H1 (cell line): ENCODE data around the gene HMOX2. TPM values are rescaled to one million over a fixed set of nuclear protein-coding genes. Genes with fewer than 3 reads are reported as not detected.

Source experiments
- ATF3 ChIP-seq: IDR thresholded peaks from 2 replicates; pipeline ENCODE4 v1.6.1; 2011; ENCODE audit warnings: low read depth, mild to moderate bottlenecking, low read length; ENCODE audit not compliant: insufficient read depth
- BRCA1 ChIP-seq: IDR thresholded peaks from 2 replicates; pipeline ENCODE4 v1.6.1; 2012; ENCODE audit warnings: low read depth, low read length, improper control_type of control experiment
- CTCF ChIP-seq, 3 experiments: IDR thresholded peaks; 1 replicate in 2 of 3; 2 replicates in 1 of 3; pipeline versions ENCODE4 v1.5.1 to v1.6.1; 2011; ENCODE audit warnings: low read length in 3 of 3, mild to moderate bottlenecking in 3 of 3, inconsistent platforms in 2 of 3, low read depth in 1 of 3, moderate library complexity in 1 of 3; ENCODE audit not compliant: insufficient read depth in 1 of 3; ENCODE audit errors: control extremely low read depth in 1 of 3
- E2F6 ChIP-seq: IDR thresholded peaks from 2 replicates; pipeline ENCODE4 v1.6.1; 2012; ENCODE audit warnings: inconsistent platforms
- FOSL1 ChIP-seq: IDR thresholded peaks from 2 replicates; pipeline ENCODE4 v1.6.1; 2011; ENCODE audit warnings: mild to moderate bottlenecking, low read depth, low read length, moderate library complexity; ENCODE audit not compliant: insufficient read depth
- GABPA ChIP-seq: IDR thresholded peaks from 2 replicates; pipeline ENCODE4 v1.6.1; 2011; ENCODE audit warnings: mild to moderate bottlenecking, low read length, moderate library complexity, borderline replicate concordance; ENCODE audit not compliant: insufficient read depth
- KDM4A ChIP-seq: IDR thresholded peaks from one replicate; pipeline ENCODE4 v1.7.1; 2012; ENCODE audit warnings: low read depth, mild to moderate bottlenecking, moderate library complexity, low read length, inconsistent platforms; ENCODE audit not compliant: severe bottlenecking
- KDM5A ChIP-seq: fragments of 200-600 bp; IDR thresholded peaks from 2 replicates; pipeline ENCODE4 v1.7.1; 2012; ENCODE audit warnings: mild to moderate bottlenecking, low read length, inconsistent platforms, mixed read lengths
- NRF1 ChIP-seq: IDR thresholded peaks from 2 replicates; pipeline ENCODE4 v1.6.1; 2011; ENCODE audit warnings: mild to moderate bottlenecking, low read depth, low read length, improper control_type of control experiment
- RAD21 ChIP-seq, 2 experiments: IDR thresholded peaks in 1 of 2; conservative IDR thresholded peaks in 1 of 2; 2 replicates each; pipeline ENCODE4 v1.6.1; 2011; ENCODE audit warnings: low read depth in 2 of 2, low read length in 2 of 2, improper control_type of control experiment in 1 of 2, inconsistent platforms in 1 of 2, mild to moderate bottlenecking in 1 of 2, moderate library complexity in 1 of 2
- RBBP5 ChIP-seq: IDR thresholded peaks from 2 replicates; pipeline ENCODE4 v1.7.1; 2012; ENCODE audit warnings: low read depth, mild to moderate bottlenecking, inconsistent platforms, low read length, moderate library complexity, borderline replicate concordance
- RFX5 ChIP-seq: IDR thresholded peaks from 2 replicates; pipeline ENCODE4 v1.6.1; 2011; ENCODE audit warnings: low read depth, low read length, improper control_type of control experiment, borderline replicate concordance
- SAP30 ChIP-seq: fragments of 300-600 bp; sonication (generic); IDR thresholded peaks from 2 replicates; pipeline ENCODE4 v1.7.1; 2012; ENCODE audit warnings: low read length, moderate library complexity, mild to moderate bottlenecking, inconsistent platforms; ENCODE audit not compliant: insufficient read depth, insufficient replicate concordance
- SP2 ChIP-seq: IDR thresholded peaks from 2 replicates; pipeline ENCODE4 v1.6.1; 2012; ENCODE audit warnings: mild to moderate bottlenecking, low read length, inconsistent platforms
- SP4 ChIP-seq: IDR thresholded peaks from 2 replicates; pipeline ENCODE4 v1.6.1; 2012; ENCODE audit warnings: low read length, inconsistent platforms
- TBP ChIP-seq: IDR thresholded peaks from 2 replicates; pipeline ENCODE4 v1.6.1; 2011; ENCODE audit warnings: low read depth, low read length, improper control_type of control experiment
- TEAD4 ChIP-seq: IDR thresholded peaks from 2 replicates; pipeline ENCODE4 v1.6.1; 2012; ENCODE audit warnings: low read depth, low read length, inconsistent platforms, mixed read lengths
- ZNF274 ChIP-seq: IDR thresholded peaks from 2 replicates; pipeline ENCODE4 v1.7.0; 2012; ENCODE audit warnings: low read length, borderline replicate concordance; ENCODE audit errors: extremely low read depth
- polyA plus RNA-seq, 7 experiments: library from polyadenylated mRNA; depleted of rRNA in 3 of 7; stranded (reverse) in 5 of 7; unstranded in 2 of 7; fragments of >200 nt in 5 of 7; fragments of 200-250 nt in 2 of 7; gene quantifications; 1 replicate in 5 of 7; 2 replicates in 1 of 7; 4 replicates in 1 of 7; pipeline versions ENCODE4 v1.2.1 to v1.2.3, GENCODE V29; 2011 to 2013; ENCODE audit warnings: missing spikeins in 2 of 7, mixed read lengths in 2 of 7
- total RNA-seq: library from RNA; stranded (reverse); fragmentation: NEBNext Ultra II Directional; extraction: Animal tissue kit (Norgen Biotek cat#: 25700); gene quantifications from 2 replicates; pipeline ENCODE4 v1.2.1, GENCODE V29; 2021

The HMOX2 gene
- total and polyA plus RNA-seq, 2 of the 8 experiments (the other 6 are each of a cell fraction or from before 2014, with no cell fraction given), result 36.5 to 48.4 TPM

GRCh38 chr16:4475880-4476788, at the start of gene HMOX2 (continued):
- TF ChIP-seq TBP (peak; percentile 80; the same call in 1 of the 2 replicates), CTCF (IDR thresholded peaks at IDR 0.05; ENCODE audit: control extremely low read depth in 1 of 3, insufficient read depth in 1 of 3, low read depth in 1 of 3, low read length in 3 of 3) (peak; percentile 42 to 58 (median 57)), SP4 (peak; percentile 92), GABPA (0 out of 2 replicates have a peak, but pooled peaks have one; percentile 48), ZNF274 (no peak), KDM5A (no peak), SP2 (no peak), RBBP5 (peak; percentile 60; the same call in 1 of the 2 replicates), TEAD4 (peak; percentile 35; the same call in 1 of the 2 replicates), E2F6 (peak; percentile 100), RFX5 (no peak), SAP30 (no peak), BRCA1 (no peak), KDM4A (peak; percentile 99), ATF3 (no peak), NRF1 (peak; percentile 23; the same call in 1 of the 2 replicates), RAD21 (IDR thresholded peaks at IDR 0.05 in 1 of 2, conservative IDR thresholded peaks at IDR 0.05 in 1 of 2; ENCODE audit: low read depth in 2 of 2, low read length in 2 of 2) (peak; percentile 16 to 22; a peak in 2 of 4 replicates), FOSL1 (peak; percentile 63; the same call in 1 of the 2 replicates)
